Stromal cell of bone marrow (primary cell): ENCODE measurements around the gene ANKRD27.
"Not testable (repeated sequence)": the region's sequence is repeated elsewhere in the genome, so short reads cannot be mapped to it uniquely, and the experiment has no call there.

Source experiments
- DNase-seq: peaks from one replicate; pipeline ENCODE4 v3.0.0-alpha.2; 2012; ENCODE audit warnings: low read depth

Gene ANKRD27

DNA sequence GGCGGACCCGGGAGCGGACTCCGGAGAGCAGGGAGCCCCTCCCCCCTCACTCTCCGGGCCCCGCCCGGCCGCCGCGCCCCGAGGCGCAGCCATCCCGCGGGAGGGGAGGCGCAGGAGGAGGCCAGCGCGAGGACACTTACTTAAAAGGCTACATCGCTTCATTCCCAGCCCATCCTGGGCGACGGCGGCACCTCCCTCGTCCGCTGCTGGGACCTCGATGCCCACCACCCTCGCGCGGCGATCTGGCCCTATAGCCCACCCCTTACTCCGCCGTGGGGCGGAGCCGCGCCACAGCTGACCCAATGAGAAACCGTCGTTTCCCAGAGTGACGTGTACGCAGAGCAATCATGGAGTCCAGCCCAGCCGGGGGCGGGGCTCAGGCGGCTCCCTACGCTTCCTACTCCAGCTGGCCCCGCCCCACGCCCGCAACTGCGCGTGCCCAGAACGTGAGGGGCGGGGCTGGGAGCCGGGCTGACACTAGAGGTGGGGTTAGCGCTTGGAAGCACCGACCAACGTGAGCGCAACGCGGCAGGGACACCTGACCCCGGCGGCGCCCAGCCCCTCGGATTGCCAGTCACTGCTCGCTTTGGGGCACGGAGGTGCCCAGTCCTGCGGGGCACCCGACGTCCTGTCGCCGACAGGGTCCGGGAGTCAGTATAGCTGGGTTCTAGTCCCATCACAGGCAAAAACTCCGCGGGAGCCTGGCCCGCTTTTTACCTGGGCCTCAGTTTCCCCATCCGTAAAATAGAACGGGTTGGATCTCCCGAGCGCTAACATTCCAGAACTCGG, at the start of gene ANKRD27:
ANKRD27 (minus strand) TSS at position 250 of the 789 bp plus-strand sequence. CDS start 16,165 bp downstream, outside the sequence.
- DNase-seq = peak; percentile 95

DNA sequence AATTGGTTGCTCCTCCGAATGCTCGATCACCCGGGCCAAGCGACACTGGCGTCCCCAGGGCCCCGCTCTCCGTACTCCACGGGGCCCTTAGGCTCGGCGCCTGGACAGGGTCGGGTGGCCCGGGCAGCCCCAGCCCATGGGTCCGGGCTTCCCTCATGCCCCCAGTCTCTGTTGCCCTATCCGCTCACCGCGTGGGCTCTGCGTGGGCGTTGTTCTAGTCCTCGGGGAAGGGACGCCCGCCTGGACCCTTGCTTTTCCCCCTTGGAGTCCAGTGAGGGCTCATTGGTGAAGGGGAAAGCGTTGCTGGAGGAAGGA, 45.9 kb upstream of the ANKRD27 start:
- no peak for DNase-seq

DNA sequence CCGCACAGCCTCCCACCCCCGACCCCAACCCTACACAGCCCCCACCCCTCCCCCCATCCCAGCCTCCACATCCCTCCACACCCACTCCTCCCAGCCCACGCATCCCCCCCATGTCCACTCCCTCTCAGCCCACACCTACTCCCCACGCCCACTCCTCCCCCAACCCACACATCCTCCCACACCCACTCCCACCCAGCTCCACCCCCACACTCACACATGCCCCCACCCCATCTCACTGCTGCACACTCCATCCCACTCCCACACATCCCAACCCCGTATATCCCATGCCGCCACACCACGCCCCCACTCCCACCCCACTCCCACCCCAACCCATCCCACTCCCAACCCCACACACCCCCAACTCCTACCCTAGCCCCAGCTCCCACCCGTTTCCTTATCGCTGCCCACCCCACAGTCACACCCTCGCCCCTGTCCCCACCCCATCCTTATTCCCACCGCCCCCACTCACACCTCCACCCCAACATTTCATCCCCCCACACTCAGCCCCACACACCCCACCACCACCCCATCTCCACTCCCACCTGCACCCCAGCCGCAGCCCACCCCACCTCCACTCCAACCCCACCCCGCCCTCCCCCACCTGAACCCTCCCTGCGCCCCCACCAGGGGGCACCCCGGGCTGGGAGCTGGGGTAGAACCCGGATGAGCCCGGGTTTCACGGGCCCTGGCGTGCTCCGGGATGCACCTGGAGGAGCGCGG, 45.4 kb upstream of the ANKRD27 start:
- no peak for DNase-seq

DNA sequence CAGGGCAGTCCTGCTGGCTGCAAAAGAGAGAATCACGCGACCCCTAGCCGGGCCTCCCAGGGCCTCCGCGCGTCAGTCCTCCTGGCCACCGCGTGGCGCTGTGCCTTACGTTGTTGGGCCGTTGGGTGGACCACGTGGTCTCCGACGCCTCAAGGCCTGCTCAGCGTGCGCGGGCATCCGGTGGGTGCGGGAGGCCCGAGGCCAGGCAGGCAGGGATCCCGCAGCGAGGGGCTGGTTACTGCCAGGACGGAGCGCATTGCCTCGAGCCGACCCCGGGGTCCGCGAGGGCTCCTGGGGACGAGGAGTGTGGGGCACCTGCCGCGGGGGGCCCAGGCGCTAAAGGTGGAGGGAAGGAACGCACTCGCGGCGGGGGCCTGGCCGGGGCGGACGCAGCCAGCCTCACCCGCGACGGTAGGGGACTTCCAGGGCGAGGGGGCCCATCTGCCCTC, 44.7 kb upstream of the ANKRD27 start, which contains the start of gene TDRD12:
TDRD12 (plus strand) TSS at position 157 of the 449 bp plus-strand sequence. CDS start 306 bp downstream, outside the sequence.
- DNase-seq = no peak

- DNase-seq = no peak
These were observed 43.3 kb upstream of the ANKRD27 start for GRCh38 chr19:32718286-32718685.

GRCh38 chr19:32717496-32717895, 42.5 kb upstream of the ANKRD27 start:
- DNase-seq = no peak

DNA sequence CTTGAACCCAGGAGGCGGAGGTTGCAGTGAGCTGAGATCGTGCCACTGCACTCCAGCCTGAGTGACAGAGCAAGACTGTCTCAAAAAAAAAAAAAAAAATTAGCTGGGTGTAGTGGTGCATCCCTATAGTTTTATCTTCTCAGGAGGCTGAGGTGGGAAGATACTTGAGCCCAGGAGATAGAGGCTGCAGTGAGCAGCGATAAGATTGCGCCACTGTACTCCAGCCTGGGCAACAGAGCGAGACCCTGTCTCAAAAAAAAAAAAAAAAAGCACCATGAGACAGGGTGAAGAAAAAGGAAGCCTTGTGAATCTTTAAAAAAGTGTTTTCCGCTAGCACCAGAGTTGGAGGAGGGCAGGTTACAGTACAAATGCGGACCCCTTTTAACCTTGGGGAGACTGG, 41.2 kb upstream of the ANKRD27 start:
- not testable (repeated sequence) for DNase-seq

- no peak for DNase-seq
These were observed 36.8 kb upstream of the ANKRD27 start for GRCh38 chr19:32711747-32712146.

GRCh38 chr19:32709032-32709431, 34.1 kb upstream of the ANKRD27 start:
- DNase-seq = no peak

- no peak for DNase-seq
These were observed 33.5 kb upstream of the ANKRD27 start for GRCh38 chr19:32708457-32708856.

GRCh38 chr19:32704006-32704405, 29.0 kb upstream of the ANKRD27 start:
- DNase-seq = not testable (repeated sequence)

DNA sequence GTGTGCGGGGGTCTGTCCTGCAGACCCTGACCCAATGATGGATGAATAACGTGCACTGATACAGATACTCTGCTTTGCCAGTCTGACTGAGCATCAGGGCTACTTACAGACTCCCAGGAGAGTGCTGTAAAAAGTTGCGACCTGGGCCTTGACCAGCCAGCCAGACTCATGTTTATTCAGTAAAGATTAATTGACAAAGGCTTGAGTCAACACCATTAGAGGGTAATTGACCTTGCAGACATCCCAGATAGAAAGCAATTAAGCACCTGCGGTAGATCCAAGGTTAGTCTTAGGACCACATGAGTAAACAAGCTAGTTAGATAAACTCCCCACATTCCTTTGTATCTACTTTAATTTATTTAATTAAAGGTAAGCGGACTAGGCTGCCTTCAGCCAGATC, 27.0 kb upstream of the ANKRD27 start:
- no peak for DNase-seq

GRCh38 chr19:32700129-32700528, 25.1 kb upstream of the ANKRD27 start:
- not testable (repeated sequence) for DNase-seq

- not testable (repeated sequence) for DNase-seq
These were observed 21.8 kb upstream of the ANKRD27 start for GRCh38 chr19:32696771-32697170.

GRCh38 chr19:32695506-32695905, 20.5 kb upstream of the ANKRD27 start:
- DNase-seq = not testable (repeated sequence)

DNA sequence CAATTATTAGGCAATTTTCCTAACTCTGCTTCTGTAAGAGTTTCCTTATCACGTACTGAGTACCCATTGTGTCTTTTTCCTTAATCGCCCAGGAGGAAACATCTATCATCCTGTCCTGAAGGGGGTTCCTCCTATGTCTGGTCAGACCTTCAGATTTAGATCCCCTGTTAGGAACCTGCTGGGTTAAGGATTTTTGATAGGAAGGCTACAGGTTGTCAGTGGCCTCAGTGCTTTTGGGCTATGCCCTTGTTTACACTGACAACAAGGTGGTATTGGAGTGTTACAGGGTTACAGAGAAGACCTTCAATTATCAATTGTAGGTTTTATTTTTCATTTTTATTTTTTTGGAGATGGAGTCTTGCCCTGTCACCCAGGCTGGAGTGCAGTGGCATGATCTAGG, 19.9 kb upstream of the ANKRD27 start:
- DNase-seq = not testable (repeated sequence)

GRCh38 chr19:32694316-32694715, 19.3 kb upstream of the ANKRD27 start:
- not testable (repeated sequence) for DNase-seq

DNA sequence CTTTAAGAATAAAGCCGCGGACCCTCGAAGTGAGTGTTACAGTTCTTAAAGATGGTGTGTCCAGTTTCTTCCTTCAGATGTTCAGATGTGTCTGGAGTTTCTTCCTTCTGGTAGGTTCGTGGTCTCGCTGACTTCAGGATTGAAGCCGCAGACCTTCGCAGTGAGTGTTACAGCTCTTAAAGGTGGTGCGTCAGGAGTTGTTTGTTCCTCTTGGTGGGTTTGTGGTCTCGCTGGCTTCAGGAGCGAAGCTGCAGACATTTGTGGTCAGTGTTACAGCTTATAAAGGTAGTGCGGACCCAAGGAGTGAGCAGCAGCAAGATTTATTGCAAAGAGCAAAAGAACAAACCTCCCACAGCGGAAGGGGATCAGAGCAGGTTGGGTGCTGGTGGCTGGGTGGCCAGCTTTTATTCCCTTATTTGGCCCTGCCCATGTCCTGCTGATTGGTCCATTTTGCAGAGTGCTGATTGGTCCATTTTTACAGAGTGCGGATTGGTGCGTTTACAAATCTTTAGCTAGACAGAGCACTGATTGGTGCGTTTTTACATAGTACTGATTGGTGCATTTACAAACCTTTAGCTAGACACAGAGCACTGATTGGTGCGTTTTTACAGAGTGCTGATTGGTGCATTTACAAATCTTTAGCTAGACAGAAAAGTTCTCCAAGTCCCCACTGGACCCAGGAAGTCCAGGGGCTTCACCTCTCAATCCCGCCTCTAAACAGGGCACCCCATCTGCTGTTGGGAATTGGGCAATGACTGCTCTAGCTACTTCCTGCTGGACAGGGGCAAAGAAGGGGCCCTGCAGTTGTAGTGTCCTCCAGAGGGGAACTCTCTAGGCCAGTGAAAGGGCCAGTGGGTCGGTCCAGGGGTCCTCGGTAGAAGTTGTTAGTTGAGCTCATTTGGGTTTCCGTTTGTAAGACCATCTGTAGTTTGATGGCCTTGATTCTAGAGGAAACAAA, 18.4 kb upstream of the ANKRD27 start:
- not testable (repeated sequence) for DNase-seq

DNA sequence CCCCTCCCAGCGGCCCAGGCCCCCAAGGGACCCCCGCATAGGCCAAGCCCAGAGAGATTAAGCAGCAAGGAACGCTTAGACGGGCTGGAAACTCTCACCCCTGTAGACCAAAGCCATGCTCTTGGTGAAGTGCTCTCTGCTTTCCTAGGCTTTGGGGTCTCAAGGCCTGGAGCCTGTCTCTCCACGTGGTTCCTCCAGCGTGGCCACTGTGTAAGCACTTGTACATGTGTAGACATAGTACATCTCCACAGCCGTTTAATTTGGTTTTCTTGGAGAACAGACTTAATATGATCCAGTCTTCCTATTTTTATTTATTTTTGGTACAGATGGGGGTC, 17.7 kb upstream of the ANKRD27 start:
- DNase-seq = no peak

DNA sequence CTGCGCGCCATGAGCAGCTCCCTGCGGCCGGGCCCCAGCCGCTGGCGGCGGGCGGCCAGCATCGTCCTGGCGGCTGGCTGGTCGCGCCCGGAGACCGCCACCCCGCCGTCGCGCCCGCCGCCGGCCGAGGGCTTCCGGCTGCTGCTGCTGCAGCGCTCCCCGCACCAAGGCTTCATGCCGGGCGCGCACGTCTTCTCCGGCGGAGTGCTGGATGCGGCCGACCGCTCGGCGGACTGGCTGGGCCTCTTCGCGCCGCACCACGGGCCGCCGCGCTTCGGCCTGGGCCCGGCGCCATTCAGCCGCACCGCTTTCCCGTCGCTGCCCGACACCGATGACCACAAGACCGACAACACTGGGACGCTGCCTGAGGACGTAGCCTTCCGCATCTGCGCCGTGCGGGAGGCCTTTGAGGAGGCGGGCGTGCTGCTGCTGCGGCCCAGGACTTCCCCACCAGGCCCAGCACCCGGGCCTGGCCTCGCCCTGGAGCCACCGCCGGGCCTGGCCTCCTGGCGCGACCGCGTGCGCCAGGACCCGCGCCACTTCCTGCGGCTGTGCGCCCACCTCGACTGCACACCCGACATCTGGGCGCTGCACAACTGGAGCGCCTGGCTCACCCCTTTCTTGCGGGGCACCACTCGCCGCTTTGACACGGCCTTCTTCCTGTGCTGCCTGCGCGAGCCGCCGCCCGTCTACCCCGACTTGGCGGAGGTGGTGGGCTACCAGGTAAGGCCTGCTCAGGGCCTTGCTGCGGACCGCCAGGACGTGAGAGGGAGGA, 17.2 kb upstream of the ANKRD27 start:
- peak; percentile 38 for DNase-seq

DNA sequence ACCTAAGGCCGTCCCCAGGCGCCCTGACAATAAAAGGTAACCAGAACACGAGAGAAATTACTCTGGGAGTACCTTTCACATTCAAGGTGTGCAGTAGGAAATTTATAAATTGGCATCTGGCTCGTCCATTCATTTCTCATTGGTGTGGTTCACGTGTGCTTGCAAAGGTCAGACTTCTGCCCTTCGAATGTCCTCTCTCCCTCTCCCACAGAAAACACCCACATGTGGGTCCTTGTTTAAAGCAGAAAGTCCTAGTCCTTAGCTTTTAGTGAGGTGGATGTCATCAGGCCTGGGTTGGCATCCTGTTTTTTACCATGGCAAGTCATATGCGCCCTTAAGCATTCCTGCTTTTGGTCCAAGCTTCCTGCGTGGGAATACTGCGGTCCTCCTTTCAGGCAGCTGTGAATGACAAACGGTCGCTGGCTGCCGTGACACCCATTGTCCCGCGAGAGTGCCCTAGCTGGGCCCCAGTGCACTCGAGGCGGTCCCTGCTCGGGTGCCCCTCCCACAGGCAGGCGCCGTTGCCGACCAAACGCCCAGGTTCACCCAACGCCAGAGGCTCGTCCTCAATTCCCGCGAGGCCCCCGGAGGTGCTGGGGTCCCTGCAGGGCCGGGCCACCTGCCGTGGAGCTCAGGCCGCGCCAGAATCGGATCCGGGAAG, 16.4 kb upstream of the ANKRD27 start, which contains the start of gene NUDT19:
NUDT19 (plus strand) TSS at position 531 of the 661 bp plus-strand sequence. CDS start 140 bp downstream, outside the sequence.
- peak; percentile 60 for DNase-seq
